Fibroblast of pulmonary artery (primary cell): Measurements from ENCODE around the gene LGALS9.

ENCODE experiments used
- DNase-seq: peaks from one replicate; pipeline ENCODE4 v3.0.0-alpha.2; 2010; ENCODE audit warnings: low read depth
- H3K4me3 ChIP-seq: replicated peaks from 2 replicates; pipeline ENCODE4 v1.5.1; 2011; ENCODE audit warnings: low read depth, mild to moderate bottlenecking, control low read depth, low read length, moderate library complexity
- TF ChIP-seq, protein P1 (sequence below): IDR thresholded peaks from 2 replicates; pipeline ENCODE4 v1.5.1; 2011; ENCODE audit warnings: mild to moderate bottlenecking, control low read depth, low read length, inconsistent platforms; ENCODE audit errors: missing control alignments

The LGALS9 gene

DNA sequence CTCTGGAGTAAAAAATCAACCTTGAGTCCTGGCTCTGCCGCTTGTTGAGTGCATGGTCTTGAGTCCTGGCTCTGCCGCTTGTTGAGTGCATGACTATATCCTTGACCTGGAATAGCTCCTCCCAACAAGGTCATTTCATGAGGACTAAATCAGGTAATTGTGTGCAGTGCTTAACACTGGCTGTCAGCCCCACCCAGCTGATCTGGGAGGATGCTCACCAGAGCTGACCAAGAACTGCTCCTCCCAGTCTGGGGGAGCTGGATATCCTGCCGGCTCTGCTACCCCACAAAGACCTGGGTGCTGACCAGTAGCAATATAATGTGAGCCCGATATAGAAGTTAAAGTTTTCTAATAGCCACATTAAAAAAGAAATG, 20.7 kb upstream of the LGALS9 start:
- TF ChIP-seq, protein P1, sequence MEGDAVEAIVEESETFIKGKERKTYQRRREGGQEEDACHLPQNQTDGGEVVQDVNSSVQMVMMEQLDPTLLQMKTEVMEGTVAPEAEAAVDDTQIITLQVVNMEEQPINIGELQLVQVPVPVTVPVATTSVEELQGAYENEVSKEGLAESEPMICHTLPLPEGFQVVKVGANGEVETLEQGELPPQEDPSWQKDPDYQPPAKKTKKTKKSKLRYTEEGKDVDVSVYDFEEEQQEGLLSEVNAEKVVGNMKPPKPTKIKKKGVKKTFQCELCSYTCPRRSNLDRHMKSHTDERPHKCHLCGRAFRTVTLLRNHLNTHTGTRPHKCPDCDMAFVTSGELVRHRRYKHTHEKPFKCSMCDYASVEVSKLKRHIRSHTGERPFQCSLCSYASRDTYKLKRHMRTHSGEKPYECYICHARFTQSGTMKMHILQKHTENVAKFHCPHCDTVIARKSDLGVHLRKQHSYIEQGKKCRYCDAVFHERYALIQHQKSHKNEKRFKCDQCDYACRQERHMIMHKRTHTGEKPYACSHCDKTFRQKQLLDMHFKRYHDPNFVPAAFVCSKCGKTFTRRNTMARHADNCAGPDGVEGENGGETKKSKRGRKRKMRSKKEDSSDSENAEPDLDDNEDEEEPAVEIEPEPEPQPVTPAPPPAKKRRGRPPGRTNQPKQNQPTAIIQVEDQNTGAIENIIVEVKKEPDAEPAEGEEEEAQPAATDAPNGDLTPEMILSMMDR = no peak
- no peak for DNase-seq

DNA sequence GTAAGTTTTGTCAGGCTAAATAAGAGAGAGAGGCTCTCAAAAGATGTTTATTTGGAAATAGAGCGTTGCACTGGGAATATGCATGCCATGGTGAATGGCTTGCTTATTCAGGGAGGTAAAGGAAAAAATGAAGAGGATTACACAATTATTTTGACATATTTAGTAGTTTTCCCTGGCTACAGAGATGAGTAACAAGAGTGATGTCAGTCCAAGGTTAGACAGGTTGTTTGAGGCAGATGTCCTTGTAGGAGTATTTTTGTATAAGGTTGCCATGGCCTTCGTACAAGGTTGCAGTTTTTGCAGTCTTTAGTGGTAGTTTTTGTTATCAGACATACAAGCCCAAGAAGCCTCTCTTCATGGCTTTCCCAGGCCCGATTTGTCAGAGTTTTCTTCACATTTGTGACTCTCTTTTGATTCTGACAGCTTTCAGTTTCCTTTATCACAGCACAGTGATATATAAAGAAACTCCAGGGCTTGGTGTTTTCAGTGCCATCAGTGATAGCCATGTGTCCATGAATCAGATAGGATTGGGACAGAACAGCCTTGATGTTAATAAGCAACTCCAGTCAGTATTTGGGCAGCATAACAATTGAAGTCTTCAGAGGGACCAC, 18.7 kb upstream of the LGALS9 start:
- H3K4me3 ChIP-seq = no peak overlapping the region
- TF ChIP-seq, protein P1 = no peak
- DNase-seq = peak; percentile 28

More for the DNA sequence above, 20.7 kb upstream of the LGALS9 start:
- no peak overlapping the region for H3K4me3 ChIP-seq

DNA sequence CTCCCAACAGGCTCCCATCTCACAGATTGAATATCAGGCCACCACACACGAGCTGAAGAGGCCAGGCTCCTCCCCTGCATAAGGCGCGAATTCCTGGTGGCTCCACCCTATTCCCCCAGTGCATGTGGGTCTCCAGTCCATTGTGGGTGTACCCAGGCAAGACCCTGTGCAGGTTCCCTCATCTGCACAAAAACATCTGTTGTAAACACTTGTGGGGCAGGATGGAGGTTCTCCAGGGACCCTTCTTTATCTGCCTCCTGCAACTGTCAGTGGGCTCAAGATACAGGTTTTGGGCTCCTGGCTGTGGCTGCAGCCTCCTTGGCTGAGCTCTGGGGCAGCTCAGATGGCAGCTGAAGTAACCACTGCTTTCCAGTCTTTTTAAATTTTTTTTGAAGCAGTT, 17.6 kb upstream of the LGALS9 start:
- TF ChIP-seq, protein P1 = no peak
- no peak for DNase-seq
- H3K4me3 ChIP-seq = no peak overlapping the region

DNA sequence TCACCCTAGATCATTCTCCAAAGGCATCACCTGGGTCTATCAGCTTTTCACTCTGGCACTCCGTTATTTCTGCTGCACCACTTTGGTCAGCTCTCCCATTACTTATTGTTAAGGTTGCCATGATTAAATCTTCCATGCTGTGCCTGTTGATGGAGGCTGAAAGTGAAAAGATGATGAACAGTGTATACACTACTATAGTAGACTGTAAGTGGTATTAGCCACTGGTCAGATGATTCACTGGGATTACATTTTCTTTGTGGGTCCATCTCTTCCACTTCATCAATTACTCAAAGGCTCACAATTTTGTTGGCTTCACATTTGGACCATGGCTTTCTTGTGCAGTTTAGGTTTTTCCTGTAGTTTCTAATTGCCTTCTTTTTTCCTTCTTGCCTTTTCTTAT, 15.9 kb upstream of the LGALS9 start:
- DNase-seq = no peak
- no peak overlapping the region for H3K4me3 ChIP-seq
- TF ChIP-seq, protein P1 = no peak

DNA sequence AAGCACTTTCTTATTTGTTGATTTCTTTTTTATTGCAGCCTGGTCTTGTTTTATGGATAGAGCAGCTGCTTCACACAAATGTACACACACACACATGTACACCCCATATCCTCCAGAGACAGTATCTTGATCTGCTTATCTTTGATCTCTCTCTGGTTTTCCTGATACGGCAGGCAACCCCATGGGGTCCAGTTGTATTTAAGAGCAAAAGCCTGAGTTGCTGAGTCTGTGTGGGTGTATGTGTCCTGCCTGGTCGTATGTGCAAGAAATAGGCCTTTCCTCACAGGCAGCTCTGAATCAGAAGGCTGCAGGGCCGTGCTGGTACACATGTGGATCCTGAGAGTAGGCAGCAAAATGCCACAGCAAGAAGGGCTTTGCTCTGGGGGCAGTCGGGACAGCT, 14.6 kb upstream of the LGALS9 start:
- no peak for DNase-seq
- TF ChIP-seq, protein P1 = no peak
- no peak overlapping the region for H3K4me3 ChIP-seq

DNA sequence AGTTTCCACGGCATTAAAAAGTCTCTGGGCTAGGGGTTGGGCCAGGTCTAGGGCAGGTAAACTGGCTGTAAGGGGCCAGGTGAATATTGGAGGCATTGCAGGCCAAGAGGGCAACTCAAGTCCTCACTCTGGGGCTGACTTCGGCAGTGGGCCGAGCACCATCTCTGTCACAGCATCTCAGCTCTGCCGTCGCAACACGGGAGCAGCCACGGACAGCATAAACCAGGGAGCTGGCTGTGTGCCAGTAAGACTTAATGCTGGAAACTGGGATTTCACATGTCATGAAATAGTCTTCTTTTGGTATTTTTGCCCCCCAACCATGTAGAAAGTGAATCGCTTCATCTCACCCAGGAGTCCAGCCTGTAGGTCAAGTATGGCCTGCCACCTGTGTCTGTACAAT, 12.6 kb upstream of the LGALS9 start:
- DNase-seq = no peak
- no peak overlapping the region for H3K4me3 ChIP-seq
- TF ChIP-seq, protein P1 = no peak

DNA sequence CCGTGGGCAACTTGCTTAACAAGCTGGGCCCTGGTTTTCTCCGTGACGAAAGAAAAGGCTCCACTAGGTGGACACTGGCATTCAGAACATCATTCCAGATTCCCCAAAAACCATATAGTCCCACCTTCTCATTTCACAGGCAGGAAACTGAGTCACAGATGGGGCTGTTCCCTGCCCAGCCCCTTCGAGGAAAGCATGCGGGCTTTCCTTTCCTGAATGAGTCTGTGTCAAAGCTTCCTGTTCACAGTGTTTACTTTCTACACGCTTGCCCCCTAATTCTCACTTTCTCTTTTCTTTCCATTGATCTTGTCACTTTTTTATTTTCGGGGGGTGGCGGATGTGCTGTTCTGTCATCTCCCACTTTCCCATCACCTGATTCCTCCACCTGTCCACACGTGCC, 10.3 kb upstream of the LGALS9 start:
- TF ChIP-seq, protein P1 = no peak
- no peak for DNase-seq
- no peak overlapping the region for H3K4me3 ChIP-seq
